ENCODE results near the gene DDC.

DNA sequence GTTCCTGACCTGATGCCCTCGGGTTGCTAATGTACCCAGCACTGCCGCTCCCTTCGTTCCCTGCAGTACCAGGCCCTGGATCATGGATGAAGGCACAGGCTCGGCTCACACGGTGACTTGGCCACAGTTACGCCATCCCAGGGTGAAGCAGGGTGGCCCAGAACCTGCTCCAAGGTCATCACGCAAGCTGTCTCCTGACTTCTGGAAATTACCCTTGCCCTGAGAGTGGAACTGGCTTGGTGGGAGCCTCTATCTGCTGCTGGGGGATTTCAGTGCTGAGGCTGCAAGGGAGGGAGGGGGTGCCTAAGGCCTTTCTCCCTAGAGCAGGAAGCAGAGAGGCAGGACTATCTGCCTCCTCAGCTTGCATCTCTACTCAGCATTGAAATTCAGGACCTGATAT, 151.6 kb downstream of the DDC start:
- TF ChIP-seq TAF1 (IDR thresholded peaks at IDR 0.05; ENCODE audit: low read depth): no peak
- TF ChIP-seq, protein P1, sequence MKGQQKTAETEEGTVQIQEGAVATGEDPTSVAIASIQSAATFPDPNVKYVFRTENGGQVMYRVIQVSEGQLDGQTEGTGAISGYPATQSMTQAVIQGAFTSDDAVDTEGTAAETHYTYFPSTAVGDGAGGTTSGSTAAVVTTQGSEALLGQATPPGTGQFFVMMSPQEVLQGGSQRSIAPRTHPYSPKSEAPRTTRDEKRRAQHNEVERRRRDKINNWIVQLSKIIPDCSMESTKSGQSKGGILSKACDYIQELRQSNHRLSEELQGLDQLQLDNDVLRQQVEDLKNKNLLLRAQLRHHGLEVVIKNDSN (IDR thresholded peaks at IDR 0.05): no peak
- TF ChIP-seq CEBPB (IDR thresholded peaks at IDR 0.05): no peak
